ENCODE measurements around the gene OPRL1. TPM values are rescaled to one million over a fixed set of nuclear protein-coding genes. Genes with fewer than 3 reads are reported as not detected.

The OPRL1 gene
- total RNA-seq, 1 experiment from 2014 or later = 0.59 TPM

GRCh38 chr20:64057628-64058498, 22.0 kb upstream of the OPRL1 start:
- CTCF ChIA-PET = interaction anchor here (0.6 to 6.2 kb wide), 8 partner anchors 9 to 520 kb away, joined by 3 to 101 read pairs (median 4); partner anchors contain the start of genes C20orf204, PRPF6, SAMD10 and TPD52L2
- H3K4me3 ChIP-seq (ENCODE audit: low read depth, low read length) = no peak overlapping the region
- no peaks in the 10 kb centered on the region for H3K36me3 ChIP-seq (ENCODE audit: control insufficient read depth, insufficient read depth, low read length)
- Mint-ChIP-seq H3K27ac (ENCODE audit: unreplicated experiment) (no peak overlapping the region), H3K4me1 (ENCODE audit: low read depth, unreplicated experiment) (peaks cover 7% of the 10 kb centered on the region), H3K9me3 (ENCODE audit: unreplicated experiment) (no peaks in the 10 kb centered on the region), H3K36me3 (ENCODE audit: insufficient read depth, unreplicated experiment) (peaks cover 6% of the 10 kb centered on the region), H3K27me3 (ENCODE audit: insufficient read depth, unreplicated experiment) (no peaks in the 10 kb centered on the region), H3K4me3 (ENCODE audit: unreplicated experiment) (no peak overlapping the region)
- intact Hi-C loops (cut with micrococcal nuclease; ENCODE audit: unreplicated experiment) = loop anchor here (1.0 to 2.0 kb wide), 3 partner anchors 19 to 79 kb away; partner anchors contain the start of gene SAMD10
- POLR2A ChIA-PET = interaction anchor here (1.0 kb wide), 1 partner anchor 18 kb away, joined by 4 read pairs; no protein-coding TSS in a partner anchor
- BruUV-seq (replicated peaks) = no TSS peak
- H3K9me3 ChIP-seq = no peaks in the 10 kb centered on the region
- peak; percentile 94 to 98 for DNase-seq
- peaks cover 20% of the 10 kb centered on the region for H3K4me1 ChIP-seq
- peak; percentile 99 for TF ChIP-seq CTCF (IDR thresholded peaks at IDR 0.05; ENCODE audit: insufficient read depth in 1 of 2, low read depth in 1 of 2, low read length in 1 of 2, severe bottlenecking in 1 of 2, unreplicated experiment in 1 of 2)
- no peaks in the 10 kb centered on the region for H3K27me3 ChIP-seq (replicated peaks; ENCODE audit: control insufficient read depth, insufficient read depth, low read length)

GRCh38 chr20:64058536-64058935, 21.3 kb upstream of the OPRL1 start:
- Mint-ChIP-seq H3K4me3 (ENCODE audit: unreplicated experiment) (no peak overlapping the region), H3K27ac (ENCODE audit: unreplicated experiment) (no peak overlapping the region), H3K9me3 (ENCODE audit: unreplicated experiment) (no peaks in the 10 kb centered on the region), H3K27me3 (ENCODE audit: insufficient read depth, unreplicated experiment) (no peaks in the 10 kb centered on the region), H3K4me1 (ENCODE audit: low read depth, unreplicated experiment) (peaks cover 9% of the 10 kb centered on the region), H3K36me3 (ENCODE audit: insufficient read depth, unreplicated experiment) (peaks cover 6% of the 10 kb centered on the region)
- Histone ChIP-seq H3K36me3 (ENCODE audit: control insufficient read depth, insufficient read depth, low read length) (no peaks in the 10 kb centered on the region), H3K9me3 (no peaks in the 10 kb centered on the region), H3K4me3 (ENCODE audit: low read depth, low read length) (no peak overlapping the region), H3K27me3 (replicated peaks; ENCODE audit: control insufficient read depth, insufficient read depth, low read length) (no peaks in the 10 kb centered on the region), H3K4me1 (peaks cover 21% of the 10 kb centered on the region)
- CTCF ChIA-PET = interaction anchor here (0.6 to 6.2 kb wide), 3 partner anchors 20 to 78 kb away, joined by 3 to 101 read pairs (median 10); partner anchors contain the start of gene C20orf204
- no TSS peak for BruUV-seq (replicated peaks)
- intact Hi-C loops (cut with micrococcal nuclease; ENCODE audit: unreplicated experiment) = no loop called here
- no peak for DNase-seq
- TF ChIP-seq CTCF (IDR thresholded peaks at IDR 0.05; ENCODE audit: insufficient read depth in 1 of 2, low read depth in 1 of 2, low read length in 1 of 2, severe bottlenecking in 1 of 2, unreplicated experiment in 1 of 2) = no peak
- POLR2A ChIA-PET = no interaction called here

- no peak for TF ChIP-seq CTCF (IDR thresholded peaks at IDR 0.05; ENCODE audit: insufficient read depth in 1 of 2, low read depth in 1 of 2, low read length in 1 of 2, severe bottlenecking in 1 of 2, unreplicated experiment in 1 of 2)
- CTCF ChIA-PET = interaction anchor here (0.9 to 6.2 kb wide), 16 partner anchors 8 to 525 kb away, joined by 3 to 101 read pairs (median 6); partner anchors contain the start of genes C20orf204, LKAAEAR1, OPRL1 and PRPF6
- Mint-ChIP-seq H3K4me1 (ENCODE audit: low read depth, unreplicated experiment) (peaks cover 28% of the 10 kb centered on the region), H3K27me3 (ENCODE audit: insufficient read depth, unreplicated experiment) (no peaks in the 10 kb centered on the region), H3K27ac (ENCODE audit: unreplicated experiment) (peak overlapping the region; percentile 16), H3K9me3 (ENCODE audit: unreplicated experiment) (no peaks in the 10 kb centered on the region), H3K36me3 (ENCODE audit: insufficient read depth, unreplicated experiment) (no peaks in the 10 kb centered on the region), H3K4me3 (ENCODE audit: unreplicated experiment) (peak overlapping the region; percentile 81)
- TSS peak; percentile 93 for BruUV-seq (replicated peaks)
- Histone ChIP-seq H3K27me3 (replicated peaks; ENCODE audit: control insufficient read depth, insufficient read depth, low read length) (no peaks in the 10 kb centered on the region), H3K36me3 (ENCODE audit: control insufficient read depth, insufficient read depth, low read length) (no peaks in the 10 kb centered on the region), H3K4me3 (ENCODE audit: low read depth, low read length) (peak overlapping the region; percentile 74), H3K4me1 (peaks cover 28% of the 10 kb centered on the region), H3K9me3 (no peaks in the 10 kb centered on the region)
- POLR2A ChIA-PET = interaction anchor here (0.6 to 1.9 kb wide), 11 partner anchors 10 to 541 kb away, joined by 3 to 11 read pairs (median 6); partner anchors contain the start of genes OPRL1, PPDPF, RGS19 and SAMD10
- DNase-seq = no peak
- intact Hi-C loops (cut with micrococcal nuclease; ENCODE audit: unreplicated experiment) = loop anchor here (2.0 to 10.0 kb wide), 3 partner anchors 17 to 167 kb away; partner anchors contain the start of genes DNAJC5, PRPF6 and RGS19
These were observed 17.6 kb upstream of the OPRL1 start for GRCh38 chr20:64062276-64062595.

Data from Caco-2 (cell line).